SIG-M5 (cell line): ENCODE measurements around the gene RFPL2.
"Not testable (repeated sequence)": the region's sequence is repeated elsewhere in the genome, so short reads cannot be mapped to it uniquely, and the experiment has no call there.

Experiments used
- DNase-seq: peaks from one replicate; lab custom pipeline; 2025; lab: John Stamatoyannopoulos, UW

RFPL2 gene

DNA sequence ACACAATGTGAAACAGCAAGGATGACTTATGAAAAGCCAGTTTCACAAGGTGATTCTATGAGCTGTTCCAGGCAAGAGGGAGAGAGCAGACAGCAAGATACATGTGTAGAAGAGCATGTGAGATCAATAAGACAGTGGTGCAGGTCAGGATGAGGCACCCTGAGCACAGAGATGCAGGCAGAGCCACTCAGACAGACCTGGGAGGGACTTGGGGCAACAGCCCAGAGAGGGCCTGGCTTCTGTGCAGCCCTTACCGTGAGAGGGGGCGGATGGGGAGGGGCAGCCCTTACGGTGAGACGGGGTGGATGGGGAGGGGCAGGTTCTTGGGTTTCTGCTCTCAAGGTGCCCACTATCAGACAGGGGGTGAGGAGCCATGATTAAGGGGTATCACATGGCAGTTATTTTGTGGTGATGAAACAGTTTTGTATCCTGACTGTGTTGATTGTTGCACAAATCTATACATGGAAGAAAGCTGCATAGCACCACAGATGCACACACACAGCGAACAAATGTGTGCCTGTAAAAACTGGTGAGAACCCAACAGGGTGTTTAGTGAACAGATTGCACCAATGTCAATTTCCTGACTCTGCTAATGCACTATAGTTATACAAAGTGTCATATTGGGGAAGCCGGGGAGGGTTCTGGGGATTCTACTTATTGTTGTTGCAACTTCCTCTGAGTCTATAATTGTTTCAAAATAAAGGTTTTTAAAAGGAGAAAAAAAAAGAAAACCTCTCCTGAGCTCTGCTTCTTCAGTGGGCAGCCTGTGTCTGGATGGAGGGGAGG is 40.6 kb downstream of the RFPL2 start:
- no peak for DNase-seq

- DNase-seq: not testable (repeated sequence)
Measured at GRCh38 chr22:32160411-32160810, 44.5 kb downstream of the RFPL2 start.

DNA sequence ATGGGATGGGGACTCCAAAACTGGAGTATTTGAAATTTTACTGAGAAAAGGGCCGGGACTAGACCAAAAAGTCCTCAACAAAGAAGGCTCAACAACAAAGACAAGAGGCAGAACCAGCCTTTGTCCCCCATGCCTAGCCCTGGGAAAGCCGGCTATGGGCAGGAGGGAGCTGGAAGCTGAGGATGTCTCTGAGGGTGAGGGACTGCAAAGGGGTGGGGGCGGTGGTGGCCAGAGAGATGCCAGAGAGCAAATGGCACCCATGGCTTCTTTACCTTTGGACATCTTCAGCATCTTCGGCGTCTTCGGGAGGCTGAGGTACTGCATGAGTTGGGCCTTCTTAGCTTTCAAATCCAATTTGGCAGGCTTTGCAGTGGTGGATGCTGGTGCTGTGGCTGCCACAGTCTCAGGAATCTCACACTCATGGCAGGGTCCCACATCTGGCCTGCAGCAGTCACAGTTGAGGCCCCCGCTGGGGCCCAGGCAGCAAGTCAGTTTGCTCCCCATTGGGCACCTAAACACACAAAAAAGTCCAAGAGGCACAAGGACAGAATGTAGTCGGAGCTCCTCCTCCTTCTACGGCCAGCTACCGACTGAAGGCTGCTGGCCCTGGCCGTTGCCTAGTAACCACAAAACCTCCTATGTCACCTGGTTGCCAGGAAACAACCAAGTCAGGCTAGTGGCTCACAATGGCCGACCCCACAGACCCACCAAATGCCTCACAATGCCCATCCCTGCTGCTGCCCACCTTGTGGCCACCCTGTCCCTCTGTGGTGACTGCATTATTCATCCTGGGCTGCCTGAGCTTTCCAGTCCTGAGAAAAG is 46.0 kb downstream of the RFPL2 start, which contains the start of gene C22orf42:
Gene C22orf42 (minus strand): TSS at position 592 of the 822 bp plus-strand sequence. CDS start 88 bp downstream, at position 504.
- no peak for DNase-seq

DNA sequence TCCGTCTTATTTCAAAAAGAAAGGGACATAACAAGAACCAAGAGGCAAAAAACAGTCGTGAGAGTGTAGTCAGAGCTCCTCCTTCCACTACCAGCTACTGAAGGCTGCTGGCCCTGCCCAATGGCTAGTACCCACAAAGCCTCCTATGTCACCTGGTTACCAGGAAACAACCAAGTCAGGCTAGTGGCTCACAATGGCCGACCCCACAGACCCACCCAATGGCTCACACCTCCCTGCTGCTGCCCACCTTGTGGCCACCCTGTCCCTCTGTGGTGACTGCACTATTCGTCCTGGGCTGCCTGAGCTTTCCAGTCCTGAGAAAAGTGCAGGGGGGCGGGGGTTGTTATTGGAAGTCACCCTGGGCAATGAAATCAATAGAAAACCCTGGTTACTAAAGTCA is 47.2 kb downstream of the RFPL2 start:
- DNase-seq: not testable (repeated sequence)

GRCh38 chr22:32154727-32155126 is 50.1 kb downstream of the RFPL2 start:
- not testable (repeated sequence) for DNase-seq

DNA sequence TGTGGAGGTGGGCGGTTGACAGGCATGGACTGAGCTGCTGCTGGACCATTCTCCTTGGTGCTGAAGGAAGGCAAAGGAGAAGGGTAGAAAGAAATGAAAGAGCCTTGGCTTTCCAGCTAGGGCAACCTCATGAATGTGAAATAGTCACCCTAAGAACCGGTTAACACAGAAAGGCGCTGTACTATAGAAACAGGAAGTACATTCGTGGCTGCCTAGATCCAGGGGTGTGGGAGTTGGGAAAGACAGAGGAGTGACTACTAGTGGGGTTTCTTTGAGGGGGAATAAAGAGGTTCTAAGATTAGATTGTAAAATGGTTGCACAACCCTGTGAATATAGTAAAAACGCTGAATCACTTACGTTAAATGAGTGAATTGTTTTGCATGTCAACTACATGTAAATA is 53.2 kb downstream of the RFPL2 start:
- not testable (repeated sequence) for DNase-seq

GRCh38 chr22:32150647-32151046 is 54.2 kb downstream of the RFPL2 start:
- peak; percentile 26 for DNase-seq

DNA sequence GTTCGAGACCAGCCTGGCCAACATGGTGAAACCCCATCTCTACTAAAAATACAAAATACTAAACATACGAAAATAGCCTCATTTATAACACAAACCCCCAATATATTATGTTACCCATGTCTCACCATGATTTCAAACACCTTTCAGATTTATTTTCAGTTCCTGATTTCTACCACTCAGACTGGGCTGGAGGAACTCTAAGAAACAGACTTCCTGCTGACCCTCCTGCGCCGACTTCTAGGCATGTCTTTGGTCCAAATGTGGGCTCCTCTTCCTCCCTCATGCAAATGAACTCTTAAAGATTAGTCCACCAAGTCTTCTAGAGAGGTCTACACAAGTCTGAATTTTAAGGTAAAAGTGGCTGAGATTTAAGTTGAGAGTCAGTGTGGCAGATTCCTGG is 56.5 kb downstream of the RFPL2 start:
- not testable (repeated sequence) for DNase-seq

- DNase-seq: not testable (repeated sequence)
Measured at GRCh38 chr22:32147128-32147527, 57.7 kb downstream of the RFPL2 start.

GRCh38 chr22:32144496-32145274 is 60.2 kb downstream of the RFPL2 start:
- peak; percentile 87 for DNase-seq

DNA sequence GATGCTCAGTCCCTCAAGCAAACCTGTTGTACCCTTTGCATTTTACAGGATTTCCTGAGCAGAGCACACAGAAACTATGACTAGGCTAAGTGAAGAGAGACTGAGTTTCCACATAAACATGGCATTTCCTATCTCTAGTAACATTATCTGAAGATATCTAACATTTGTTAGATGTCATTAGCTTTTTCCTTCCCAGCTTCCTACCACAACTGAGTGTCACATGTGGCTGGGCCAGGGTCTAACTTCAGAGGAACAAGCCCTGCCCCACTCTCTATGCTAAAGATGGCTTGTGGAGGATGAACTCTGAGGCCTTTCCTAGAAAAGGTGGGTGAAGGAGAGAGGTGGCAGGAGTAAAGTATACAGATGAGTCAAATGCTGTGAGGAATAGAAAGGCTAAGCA is 62.3 kb downstream of the RFPL2 start:
- DNase-seq: no peak

DNA sequence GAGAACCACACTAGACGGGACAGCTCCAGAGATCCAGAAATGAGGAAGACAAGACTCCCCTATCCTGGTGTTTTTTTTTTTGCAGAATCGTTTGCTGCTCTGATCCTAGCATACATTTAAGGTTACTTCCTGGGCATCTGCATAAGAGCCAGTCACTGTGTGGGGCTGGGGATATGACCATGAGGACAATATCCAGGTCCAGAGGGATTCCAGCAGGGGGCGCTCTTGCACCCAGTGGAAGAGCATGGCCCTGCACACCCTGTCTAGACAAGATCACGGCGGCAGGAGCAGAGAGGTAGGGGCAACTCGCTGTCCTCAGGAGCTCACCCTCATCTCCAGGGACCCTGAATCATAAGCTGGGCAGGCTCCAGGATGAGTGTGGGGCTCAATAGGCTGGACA is 64.2 kb downstream of the RFPL2 start:
- DNase-seq: not testable (repeated sequence)
